Endothelial cell of umbilical vein (primary cell): ENCODE results near the gene CERS6. TPM values are rescaled to one million over a fixed set of nuclear protein-coding genes. Genes with fewer than 3 reads are reported as not detected.

Source experiments
- BruUV-seq: library from RNA; stranded (reverse); fragments of 400-500 nt; replicated peaks from 2 replicates; lab custom pipeline; 2021; lab: Mats Ljungman, UMichigan
- CTCF ChIA-PET: fragments of 300-600, 350-600 bp; sonication (Branson Sonifier 250); formaldehyde crosslinking; loops from one replicate; lab custom pipeline; 2021; ENCODE audit warnings: antibody characterized with exemption, inconsistent platforms; lab: Charles Lee
- POLR2A ChIA-PET: fragments of 300-600, 350-600 bp; sonication (Branson Sonifier 250); formaldehyde crosslinking; loops from one replicate; lab custom pipeline; 2021; ENCODE audit warnings: antibody characterized with exemption, inconsistent platforms; lab: Charles Lee
- DNase-seq: peaks from one replicate; pipeline ENCODE4 v3.0.0-alpha.2; 2011; ENCODE audit warnings: low read depth, low spot score
- FAIRE-seq: peaks from 2 replicates; lab custom pipeline; 2011; peaks lifted over from hg19 to GRCh38; lab: Jason Lieb, UNC
- H2AFZ ChIP-seq: 2 replicates; pipeline ENCODE4 v1.6.0; 2012; ENCODE audit warnings: low read depth, low read length, control low read depth, inconsistent platforms
- H3K27ac ChIP-seq: 2 replicates; pipeline ENCODE4 v1.5.1; 2011; ENCODE audit warnings: low read depth, mild to moderate bottlenecking, control low read depth, low read length, moderate library complexity; ENCODE audit not compliant: insufficient read depth
- H3K27me3 ChIP-seq, 2 experiments: 2 replicates each; pipeline versions ENCODE4 v1.6.0 to v1.6.1; 2011; ENCODE audit warnings: low read length in 2 of 2, mixed read lengths in 1 of 2; ENCODE audit not compliant: control insufficient read depth in 2 of 2, insufficient read depth in 2 of 2
- H3K36me3 ChIP-seq, 2 experiments: 2 replicates in 1 of 2; 3 replicates in 1 of 2; pipeline ENCODE4 v1.5.1; 2011; ENCODE audit warnings: low read length in 2 of 2, mild to moderate bottlenecking in 1 of 2, moderate library complexity in 1 of 2; ENCODE audit not compliant: control insufficient read depth in 2 of 2, insufficient read depth in 2 of 2; ENCODE audit errors: extremely low read depth in 1 of 2
- H3K4me1 ChIP-seq: 3 replicates; pipeline ENCODE4 v1.5.1; 2011; ENCODE audit warnings: mild to moderate bottlenecking, low read length; ENCODE audit not compliant: control insufficient read depth, insufficient read depth; ENCODE audit errors: extremely low read depth
- H3K4me2 ChIP-seq: 2 replicates; pipeline ENCODE4 v1.6.1; 2011; ENCODE audit warnings: low read length, control low read depth, mixed read lengths; ENCODE audit not compliant: insufficient read depth
- H3K4me3 ChIP-seq, 3 experiments: fragments of 200-600 bp in 1 of 3; sonication (generic), shearing (Covaris generic) in 1 of 3; replicated peaks in 1 of 3; 2 replicates each; pipeline ENCODE4 v1.5.1; 2011 to 2016; ENCODE audit warnings: control low read depth in 3 of 3, low read length in 3 of 3, mild to moderate bottlenecking in 2 of 3, inconsistent platforms in 1 of 3, low read depth in 1 of 3, moderate library complexity in 1 of 3; ENCODE audit not compliant: insufficient read depth in 1 of 3
- H3K79me2 ChIP-seq: 2 replicates; pipeline ENCODE4 v1.6.0; 2012; ENCODE audit warnings: low read length, inconsistent platforms; ENCODE audit not compliant: control insufficient read depth, insufficient read depth
- H3K9ac ChIP-seq: replicated peaks from 2 replicates; pipeline ENCODE3; 2011; ENCODE audit warnings: low read length, control low read depth; ENCODE audit not compliant: insufficient read depth; ENCODE audit errors: extremely low read depth
- H3K9me1 ChIP-seq: replicated peaks from 3 replicates; pipeline ENCODE4 v1.6.0; 2011; ENCODE audit warnings: mild to moderate bottlenecking, low read length; ENCODE audit not compliant: control insufficient read depth, insufficient read depth; ENCODE audit errors: extremely low read depth
- H3K9me3 ChIP-seq: replicated peaks from 2 replicates; pipeline ENCODE4 v1.5.1; 2012; ENCODE audit warnings: low read length, inconsistent platforms; ENCODE audit not compliant: control insufficient read depth, insufficient read depth
- H4K20me1 ChIP-seq: replicated peaks from 2 replicates; pipeline ENCODE3; 2011; ENCODE audit warnings: mild to moderate bottlenecking, low read length; ENCODE audit not compliant: control insufficient read depth, insufficient read depth; ENCODE audit errors: extremely low read depth
- CTCF ChIP-seq, 2 donors: IDR thresholded peaks; 1 replicate in 1 of 2; 2 replicates in 1 of 2; pipeline ENCODE4 v1.5.1; 2011; ENCODE audit warnings: low read length in 2 of 2, mild to moderate bottlenecking in 2 of 2, moderate library complexity in 2 of 2, control low read depth in 1 of 2, inconsistent platforms in 1 of 2, low read depth in 1 of 2; ENCODE audit not compliant: insufficient read depth in 1 of 2; ENCODE audit errors: extremely low read depth in 1 of 2
- EZH2 ChIP-seq: IDR thresholded peaks from 2 replicates; pipeline ENCODE4 v1.6.1; 2012; ENCODE audit warnings: borderline replicate concordance, low read depth, mild to moderate bottlenecking, moderate library complexity, low read length, inconsistent platforms; ENCODE audit not compliant: severe bottlenecking
- FOS ChIP-seq: IDR thresholded peaks from 2 replicates; pipeline ENCODE4 v1.6.1; 2011; ENCODE audit warnings: mild to moderate bottlenecking, low read length, moderate library complexity, borderline replicate concordance; ENCODE audit not compliant: insufficient read depth
- GATA2 ChIP-seq: IDR thresholded peaks from 2 replicates; pipeline ENCODE4 v1.7.0; 2011; ENCODE audit warnings: low read depth, mild to moderate bottlenecking, moderate library complexity, mixed read lengths, low read length; ENCODE audit not compliant: insufficient read length, insufficient read depth
- JUN ChIP-seq: IDR thresholded peaks from 2 replicates; pipeline ENCODE4 v1.6.1; 2011; ENCODE audit warnings: borderline replicate concordance, low read depth; ENCODE audit not compliant: insufficient read length, insufficient read depth
- MAX ChIP-seq: IDR thresholded peaks from 2 replicates; pipeline ENCODE4 v1.6.1; 2011; ENCODE audit not compliant: insufficient read depth, insufficient read length
- MYC ChIP-seq: IDR thresholded peaks from one replicate; pipeline ENCODE4 v1.6.1; 2011; ENCODE audit warnings: mild to moderate bottlenecking, low read depth, low read length
- POLR2A ChIP-seq: IDR thresholded peaks from 2 replicates; pipeline ENCODE4 v1.6.1; 2012; ENCODE audit warnings: low read depth, mild to moderate bottlenecking, control low read depth, low read length
- POLR2AphosphoS5 ChIP-seq: IDR thresholded peaks from 2 replicates; pipeline ENCODE4 v1.6.1; 2012; ENCODE audit warnings: low read depth, mild to moderate bottlenecking, control low read depth, low read length, moderate library complexity; ENCODE audit not compliant: insufficient read depth
- dilution Hi-C: fragments of 300-500 bp; cut with MboI; formaldehyde crosslinking; loops from one replicate; pipeline ENCODE4 v1.15.0; 2019; ENCODE audit warnings: low sequenced_read_pairs; ENCODE audit not compliant: extremely low pct_ligation_motif_present
- intact Hi-C: fragments of 100-400 bp; cut with micrococcal nuclease; formaldehyde crosslinking; loops from one replicate; pipeline ENCODE4 v1.10.0; 2022
- polyA plus RNA-seq, 4 experiments: library from polyadenylated mRNA; depleted of rRNA in 3 of 4; stranded (reverse) in 3 of 4; unstranded in 1 of 4; fragments of >200 nt; gene quantifications; 2 replicates each; pipeline versions ENCODE4 v1.2.1 to v1.2.3, GENCODE V29; 2011 to 2012; ENCODE audit warnings: missing spikeins in 1 of 4
- total RNA-seq: library from RNA; stranded (reverse); gene quantifications from 2 replicates; pipeline ENCODE4 v1.2.3, GENCODE V29; 2021

Gene CERS6
- total and polyA plus RNA-seq, 2 donors (not counting 3 experiments of a cell fraction or from before 2014, with no cell fraction given) = 2.7 to 11.7 TPM

- no peaks in the 10 kb centered on the region for H3K27me3 ChIP-seq
- no peak overlapping the region for H3K9ac ChIP-seq
- H3K27ac ChIP-seq = no peak overlapping the region
- DNase-seq (no peak), FAIRE-seq (no peak)
- dilution Hi-C loops (no loop called here), intact Hi-C loops (no loop called here)
- ChIA-PET POLR2A (no interaction called here), CTCF (no interaction called here)
- no peaks in the 10 kb centered on the region for H3K79me2 ChIP-seq
- no peak for TF ChIP-seq POLR2A
- no peak for TF ChIP-seq FOS
- TF ChIP-seq POLR2AphosphoS5 = no peak
- no peak for TF ChIP-seq MAX
- no peak for TF ChIP-seq EZH2
- TF ChIP-seq GATA2 = no peak
- no peak for TF ChIP-seq CTCF (IDR thresholded peaks at IDR 0.05; ENCODE audit: extremely low read depth in 1 of 2, insufficient read depth in 1 of 2, low read depth in 1 of 2, low read length in 2 of 2)
- TF ChIP-seq MYC = no peak
- no peak for TF ChIP-seq JUN
- no peaks in the 10 kb centered on the region for H3K4me1 ChIP-seq
- no peaks in the 10 kb centered on the region for H4K20me1 ChIP-seq
- no TSS peak for BruUV-seq
- no peak overlapping the region for H2AFZ ChIP-seq
- no peaks in the 10 kb centered on the region for H3K9me1 ChIP-seq
- H3K4me3 ChIP-seq = no peak overlapping the region
- no peaks in the 10 kb centered on the region for H3K9me3 ChIP-seq
- no peak overlapping the region for H3K4me2 ChIP-seq
- H3K36me3 ChIP-seq = no peaks in the 10 kb centered on the region
Measured at GRCh38 chr2:168504323-168504722, 48.3 kb downstream of the CERS6 start.
